NCI-H82 (cell line): ENCODE results near the gene TRIO.
A peak's percentile ranks its signal among the peaks of the same experiment; 100 is the strongest.

Experiments
- DNase-seq: peaks from one replicate; lab custom pipeline; 2025; lab: John Stamatoyannopoulos, UW

The TRIO gene

GRCh38 chr5:14123551-14123950 lies 19.6 kb upstream of the TRIO start:
- no peak for DNase-seq

- no peak for DNase-seq
Measured at GRCh38 chr5:14123974-14124482, 19.1 kb upstream of the TRIO start.

GRCh38 chr5:14125262-14125661 lies 17.9 kb upstream of the TRIO start:
- no peak for DNase-seq

GRCh38 chr5:14127587-14127986 lies 15.6 kb upstream of the TRIO start:
- no peak for DNase-seq

GRCh38 chr5:14128079-14128478 lies 15.1 kb upstream of the TRIO start:
- no peak for DNase-seq

- DNase-seq: no peak
Measured at GRCh38 chr5:14129123-14129522, 14.0 kb upstream of the TRIO start.

GRCh38 chr5:14131855-14132503 lies 11.2 kb upstream of the TRIO start:
- DNase-seq: no peak

- DNase-seq: no peak
Measured at GRCh38 chr5:14133394-14133793, 9.7 kb upstream of the TRIO start.

GRCh38 chr5:14134083-14134482 lies 9.1 kb upstream of the TRIO start:
- no peak for DNase-seq

- no peak for DNase-seq
Measured at GRCh38 chr5:14134771-14135170, 8.4 kb upstream of the TRIO start.

GRCh38 chr5:14135621-14136020 lies 7.5 kb upstream of the TRIO start:
- DNase-seq: no peak

GRCh38 chr5:14136228-14136627 lies 6.9 kb upstream of the TRIO start:
- no peak for DNase-seq

GRCh38 chr5:14138608-14139540 lies 4.3 kb upstream of the TRIO start:
- DNase-seq: peak; percentile 91

GRCh38 chr5:14141764-14142163 lies 1.4 kb upstream of the TRIO start:
- no peak for DNase-seq

GRCh38 chr5:14142202-14142826 lies 828 bp upstream of the TRIO start:
- DNase-seq: no peak

- no peak for DNase-seq
Measured at GRCh38 chr5:14143546-14143840, 351 bp downstream of the TRIO start.

GRCh38 chr5:14143841-14144585 lies 871 bp downstream of the TRIO start:
- peak; percentile 39 for DNase-seq

- peak; percentile 67 for DNase-seq
Measured at GRCh38 chr5:14144586-14145434, 1.7 kb downstream of the TRIO start.

- no peak for DNase-seq
Measured at GRCh38 chr5:14145435-14146334, 2.5 kb downstream of the TRIO start.

GRCh38 chr5:14146725-14147124 lies 3.6 kb downstream of the TRIO start:
- DNase-seq: no peak
